SH-SY5Y (cell line): ENCODE data around the gene NFKB1.

Source experiments
- GATA2 ChIP-seq: IDR thresholded peaks from 2 replicates; pipeline ENCODE4 v1.6.1; 2011; ENCODE audit warnings: mild to moderate bottlenecking, low read depth, low read length
- GATA3 ChIP-seq: IDR thresholded peaks from 2 replicates; pipeline ENCODE4 v1.6.1; 2011; ENCODE audit warnings: low read depth, mild to moderate bottlenecking, low read length, moderate library complexity

GRCh38 chr4:102633100-102633499 lies 131.9 kb downstream of the NFKB1 start:
- TF ChIP-seq GATA2 (no peak), GATA3 (no peak)
